HG03439 (cell line): Measurements from ENCODE around the gene USP47.
A peak's percentile ranks its signal among the peaks of the same experiment; 100 is the strongest.

Experiments
- ATAC-seq: cut with Tn5 transposase; IDR thresholded peaks from one replicate; pipeline ENCODE4 v1.9.1; 2021; ENCODE audit warnings: mild to moderate bottlenecking, moderate library complexity; ENCODE audit not compliant: unreplicated experiment

The USP47 gene

DNA sequence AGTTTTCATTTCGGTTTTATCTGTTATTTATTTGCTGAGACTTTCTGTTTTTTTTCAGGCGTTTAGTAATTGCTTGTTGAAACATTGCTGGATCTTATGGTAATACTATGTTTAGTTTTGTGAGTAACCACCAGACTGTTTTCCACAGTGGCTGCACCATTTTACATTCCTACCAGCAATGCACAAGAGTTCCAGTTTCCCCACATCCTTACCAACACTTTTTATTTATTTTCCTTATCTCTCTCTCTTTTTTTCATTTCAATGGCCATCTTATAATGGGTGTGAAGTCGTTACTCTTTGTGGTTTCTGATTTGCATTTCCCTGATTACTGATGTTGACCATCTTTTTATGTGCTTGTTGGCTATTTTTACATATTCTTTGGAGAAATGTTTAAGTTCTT is 23.7 kb downstream of the USP47 start:
- no peak for ATAC-seq

DNA sequence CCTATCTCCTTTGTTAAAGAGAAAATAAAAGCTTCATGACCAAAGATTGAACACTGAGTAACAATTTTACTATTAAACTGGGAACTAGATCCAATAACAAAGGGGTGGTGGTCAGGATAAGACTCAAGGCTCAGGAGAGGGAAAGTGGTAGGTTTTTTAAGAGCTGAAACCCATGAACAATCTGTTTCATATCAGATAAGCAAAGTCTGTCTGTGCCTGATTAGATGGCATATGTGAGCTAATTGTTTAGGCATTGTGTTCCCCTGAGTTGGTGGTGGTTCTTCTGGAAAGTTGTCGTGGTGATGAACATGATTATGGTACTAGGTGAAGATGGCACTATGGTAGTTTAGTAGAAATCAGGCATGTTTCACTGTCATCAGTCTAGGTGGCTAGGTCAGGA is 24.4 kb downstream of the USP47 start:
- ATAC-seq, result no peak

DNA sequence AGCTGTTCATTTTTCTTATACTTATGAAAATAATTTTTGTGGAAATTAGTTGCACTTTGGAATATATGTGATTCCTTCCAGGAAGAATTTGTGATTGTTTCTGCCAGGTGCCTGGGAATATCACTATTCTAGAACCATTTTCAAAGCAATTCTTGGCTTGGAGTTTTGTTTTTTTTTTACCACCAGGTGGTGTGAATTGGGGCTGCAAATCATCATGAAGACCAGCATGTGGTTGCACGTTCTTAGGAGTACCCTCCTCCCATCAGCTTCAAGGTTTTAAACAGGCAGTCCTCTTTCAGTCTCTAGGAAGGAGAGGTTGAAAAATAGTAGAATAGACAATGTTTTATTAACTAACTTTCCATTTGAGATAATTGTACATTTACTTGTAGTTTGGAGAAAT is 25.9 kb downstream of the USP47 start:
- no peak for ATAC-seq

DNA sequence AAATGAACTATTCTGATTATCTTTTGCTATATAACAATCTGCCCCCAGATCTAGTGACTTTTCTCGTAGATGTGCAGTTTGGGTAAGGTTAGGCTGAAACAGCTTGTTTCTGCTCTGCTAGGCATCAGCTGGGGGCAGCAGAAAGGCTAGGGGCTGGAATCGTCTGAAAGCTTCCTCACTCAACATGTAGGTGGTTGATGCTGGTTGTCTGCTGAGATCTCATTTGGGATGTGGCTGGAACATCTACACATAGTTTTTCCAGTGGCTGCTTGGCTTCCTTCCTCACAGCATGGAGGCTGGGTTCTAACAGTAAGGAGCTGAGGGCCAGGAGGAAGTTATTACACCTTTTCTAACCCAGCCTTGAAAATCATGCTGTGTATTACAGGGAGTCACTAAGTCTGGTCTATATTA is 30.2 kb downstream of the USP47 start:
- ATAC-seq, result no peak

DNA sequence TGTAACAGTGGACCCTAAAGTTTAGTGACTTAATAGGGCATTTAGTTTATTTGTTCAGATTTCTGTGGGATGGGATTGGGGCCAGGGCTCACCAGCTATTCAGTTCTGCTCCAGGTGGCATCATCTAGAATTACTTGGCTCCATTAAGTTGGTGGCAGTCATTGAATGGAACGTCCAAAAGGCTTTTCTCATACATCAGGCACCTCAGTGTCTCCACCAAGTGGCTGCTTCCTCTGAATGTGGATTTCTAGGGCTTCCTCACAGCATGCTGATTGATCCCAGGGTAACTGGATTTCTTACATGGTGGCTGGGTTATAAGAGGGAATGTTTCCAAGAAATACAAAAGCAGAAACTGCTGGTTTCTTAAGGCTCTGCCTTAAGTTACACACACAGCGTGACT is 34.7 kb downstream of the USP47 start:
- ATAC-seq, result no peak

DNA sequence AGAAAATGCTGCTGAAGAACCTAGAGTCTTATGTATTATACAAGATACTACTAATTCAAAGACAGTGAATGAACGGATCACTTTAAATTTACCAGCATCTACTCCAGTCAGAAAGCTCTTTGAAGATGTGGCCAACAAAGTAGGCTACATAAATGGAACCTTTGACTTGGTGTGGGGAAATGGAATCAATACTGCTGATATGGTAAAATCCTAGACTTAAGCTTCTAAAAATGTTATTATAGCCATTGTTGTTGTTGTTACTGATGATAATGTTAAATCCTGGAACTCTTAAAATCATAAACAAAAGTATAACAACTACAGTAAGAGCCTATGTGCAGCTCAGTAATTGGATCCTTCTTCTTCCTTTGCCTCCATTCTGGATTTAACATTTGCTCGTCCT is 38.4 kb downstream of the USP47 start:
- ATAC-seq, result no peak

DNA sequence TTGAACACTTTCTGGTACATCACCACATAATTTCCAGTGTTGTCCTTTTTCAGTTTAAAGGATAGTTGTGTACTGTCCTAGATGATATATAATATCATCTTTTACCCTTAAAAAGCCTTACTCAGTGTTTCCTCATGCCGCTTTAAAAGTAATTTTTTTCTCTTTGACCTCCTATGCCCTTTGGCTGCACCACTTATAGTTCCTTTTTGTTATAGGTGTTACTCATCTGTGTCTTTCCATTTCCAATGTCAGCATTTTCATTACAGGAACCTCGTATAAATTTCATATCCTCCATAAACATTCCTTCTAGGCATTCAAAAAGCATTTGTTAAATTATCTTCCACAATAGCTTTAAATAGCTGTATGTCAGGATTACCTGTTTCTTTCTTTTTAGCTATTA is 40.8 kb downstream of the USP47 start:
- no peak for ATAC-seq

DNA sequence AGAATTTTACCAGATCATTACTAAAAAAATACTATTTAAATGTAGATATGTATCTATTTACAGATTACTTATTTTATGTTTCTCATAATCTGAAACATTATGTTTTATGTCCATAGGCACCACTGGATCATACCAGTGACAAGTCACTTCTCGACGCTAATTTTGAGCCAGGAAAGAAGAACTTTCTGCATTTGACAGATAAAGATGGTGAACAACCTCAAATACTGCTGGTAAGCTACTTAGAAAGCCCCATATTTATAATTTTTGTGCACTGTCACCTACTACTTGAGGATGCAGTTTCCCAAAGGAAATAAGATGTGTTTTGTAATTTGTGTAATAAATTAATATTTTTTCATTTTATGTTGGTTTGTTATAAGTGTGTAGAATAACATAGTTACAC is 42.6 kb downstream of the USP47 start:
- ATAC-seq, result no peak

DNA sequence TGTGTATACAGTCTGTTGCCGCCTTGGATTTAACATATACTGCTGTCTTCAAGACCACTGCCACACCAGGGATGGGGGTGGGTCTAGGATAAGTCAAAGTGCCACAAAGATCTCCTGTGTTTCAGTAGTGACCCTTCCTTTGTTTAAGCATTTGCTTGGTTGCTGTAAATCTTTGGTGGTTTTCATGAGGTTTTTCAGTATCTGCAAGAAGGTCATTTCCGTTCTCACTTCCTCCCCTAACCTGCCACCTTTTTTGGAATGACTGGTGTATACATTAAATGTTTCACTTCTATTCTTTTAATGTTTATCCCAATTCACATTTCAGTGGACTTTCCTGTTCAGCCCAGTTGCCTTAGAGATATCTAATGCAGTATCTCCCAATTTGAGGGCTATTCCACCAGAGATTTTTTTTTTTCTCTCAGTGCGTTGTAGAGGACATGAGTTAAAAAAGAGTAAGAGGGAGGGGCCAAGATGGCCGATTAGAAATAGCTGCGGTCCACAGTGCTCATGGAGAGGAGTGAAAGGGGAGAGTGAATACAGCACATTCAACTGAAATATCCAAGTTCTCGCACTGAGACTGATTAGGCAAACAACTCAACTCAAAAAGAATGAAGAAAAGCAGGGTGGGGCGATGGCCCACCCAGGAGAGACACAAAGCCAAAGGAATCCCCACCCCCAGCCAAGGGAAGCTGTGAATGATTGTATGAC is 43.2 kb downstream of the USP47 start:
- peak; percentile 69 for ATAC-seq

DNA sequence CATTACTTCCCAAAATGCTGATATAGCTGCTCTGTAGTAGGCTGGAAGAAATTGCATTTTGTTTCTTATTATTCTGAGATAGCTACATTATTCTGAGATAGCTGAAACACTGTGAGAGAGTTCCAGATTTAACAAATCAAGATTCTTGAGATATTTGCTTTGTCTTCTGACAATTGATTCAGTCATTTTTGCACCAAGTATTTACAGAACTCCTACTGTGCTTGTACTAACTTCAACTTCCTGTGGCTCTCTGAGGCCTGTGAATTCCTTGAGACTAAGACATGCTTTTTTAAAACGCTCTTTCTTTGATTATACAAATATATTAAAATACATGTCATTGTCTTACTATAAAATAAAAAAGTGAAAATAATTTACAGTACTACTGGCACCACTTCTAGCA is 52.7 kb downstream of the USP47 start:
- no peak for ATAC-seq

DNA sequence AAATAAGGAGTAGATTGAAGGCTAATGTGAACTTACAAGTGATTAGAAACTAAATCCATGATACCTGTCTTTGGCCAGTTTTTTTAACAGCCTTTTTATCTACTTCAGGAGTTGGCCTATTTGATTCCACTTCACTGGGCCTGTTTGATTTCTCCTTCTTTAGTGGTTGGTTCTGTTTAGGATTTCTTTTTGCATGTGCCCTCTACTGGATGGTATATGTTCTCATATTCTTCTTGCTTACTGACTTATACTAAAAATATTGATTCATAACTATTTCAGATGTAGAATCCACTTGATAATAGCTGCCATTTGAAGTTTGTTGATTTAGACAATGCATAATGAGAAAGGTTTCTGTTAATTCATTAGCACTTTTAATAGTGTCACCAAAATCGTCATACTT is 53.9 kb downstream of the USP47 start:
- no peak for ATAC-seq

DNA sequence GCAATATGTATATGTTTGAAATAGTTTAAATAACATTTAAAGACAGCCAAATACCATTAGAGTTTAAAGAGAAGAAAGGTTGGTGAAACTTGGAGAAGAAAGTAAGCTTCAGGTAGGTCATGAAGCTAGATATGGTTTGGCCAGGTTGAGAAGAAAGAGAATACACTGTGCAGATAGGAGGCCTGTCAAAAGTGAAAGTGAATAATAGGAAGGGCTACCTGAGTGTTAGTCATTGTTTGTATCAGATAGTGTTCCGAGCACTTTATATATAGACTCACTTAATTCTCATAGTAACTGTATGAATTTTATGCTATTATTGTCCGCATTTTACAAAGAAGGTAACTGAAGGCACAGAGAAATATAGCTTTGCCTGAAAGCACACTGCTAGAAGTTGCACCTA is 56.9 kb downstream of the USP47 start:
- no peak for ATAC-seq

DNA sequence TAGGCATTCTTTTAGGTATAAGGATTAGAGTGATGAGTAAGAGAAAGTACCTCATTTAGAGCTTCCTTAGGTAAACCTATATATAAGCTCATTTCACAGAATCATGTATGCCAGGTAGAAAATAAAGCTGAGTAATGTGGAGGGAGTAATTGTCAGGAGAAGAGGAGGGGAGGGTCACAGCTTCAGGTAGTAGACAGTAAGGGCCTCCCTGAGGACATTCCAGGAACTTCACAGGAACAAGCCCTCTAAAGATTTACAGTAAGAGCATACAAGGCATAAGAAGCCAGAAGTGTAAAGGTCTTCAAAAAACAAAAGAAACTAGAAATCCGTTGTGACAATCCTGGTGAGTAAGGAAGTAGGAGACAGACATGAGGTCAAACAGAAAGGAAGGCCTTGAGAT is 57.6 kb downstream of the USP47 start:
- no peak for ATAC-seq

DNA sequence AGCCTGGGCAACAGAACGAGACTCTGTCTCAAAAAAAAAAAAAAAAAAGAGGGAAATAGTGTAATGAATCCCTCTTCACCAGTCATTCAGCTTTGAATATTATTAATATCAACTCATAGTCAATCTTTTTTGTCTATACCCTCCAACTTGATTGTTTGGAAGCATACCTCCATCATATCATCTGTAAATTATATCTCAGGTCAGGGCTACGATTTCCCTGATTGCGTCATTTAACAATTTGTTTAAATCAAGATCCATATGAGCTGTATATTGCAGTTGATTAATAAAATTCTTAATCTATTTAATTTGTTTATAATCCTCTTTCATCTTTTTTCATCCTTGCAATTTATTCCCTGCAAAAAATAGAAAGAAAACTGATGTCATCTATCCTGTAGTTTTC is 60.2 kb downstream of the USP47 start:
- ATAC-seq, result no peak

DNA sequence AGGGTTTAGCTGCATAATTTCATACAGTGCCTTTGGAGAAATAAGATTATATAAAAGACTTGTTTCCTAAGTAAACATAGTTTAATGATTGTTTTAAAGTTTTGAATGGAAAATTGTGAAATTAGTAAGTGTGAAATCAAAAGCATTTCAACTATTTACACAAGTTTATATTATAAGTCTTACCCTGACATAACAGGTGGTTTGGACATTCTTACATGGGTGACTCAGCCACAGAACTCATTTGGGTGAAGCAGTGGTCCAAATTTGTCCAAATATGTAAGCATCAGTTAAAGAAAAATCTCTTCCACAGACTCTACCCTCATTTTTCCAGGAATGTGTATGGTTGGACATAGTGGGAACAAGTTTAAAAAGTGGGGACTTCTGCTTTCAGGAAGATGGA is 68.0 kb downstream of the USP47 start:
- ATAC-seq, result no peak

DNA sequence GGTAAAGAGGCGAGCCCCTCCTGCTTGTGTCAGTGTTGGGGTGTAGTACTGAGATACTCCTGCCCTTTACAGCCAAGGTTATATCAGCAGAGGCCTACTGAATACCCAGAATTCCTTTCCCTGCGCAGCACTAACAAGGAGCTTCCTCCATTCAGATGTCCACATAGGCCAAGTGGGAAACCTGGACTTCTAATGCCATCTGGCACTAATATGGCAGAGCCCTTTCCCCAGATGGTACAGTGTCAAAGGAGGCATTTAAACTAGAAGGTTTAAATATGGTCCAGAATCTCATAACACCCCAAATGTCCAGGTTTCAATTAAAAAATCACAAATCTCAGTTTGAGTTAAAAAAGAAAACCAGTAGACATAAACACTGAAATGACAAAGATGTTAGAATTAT is 68.8 kb downstream of the USP47 start:
- ATAC-seq, result no peak

DNA sequence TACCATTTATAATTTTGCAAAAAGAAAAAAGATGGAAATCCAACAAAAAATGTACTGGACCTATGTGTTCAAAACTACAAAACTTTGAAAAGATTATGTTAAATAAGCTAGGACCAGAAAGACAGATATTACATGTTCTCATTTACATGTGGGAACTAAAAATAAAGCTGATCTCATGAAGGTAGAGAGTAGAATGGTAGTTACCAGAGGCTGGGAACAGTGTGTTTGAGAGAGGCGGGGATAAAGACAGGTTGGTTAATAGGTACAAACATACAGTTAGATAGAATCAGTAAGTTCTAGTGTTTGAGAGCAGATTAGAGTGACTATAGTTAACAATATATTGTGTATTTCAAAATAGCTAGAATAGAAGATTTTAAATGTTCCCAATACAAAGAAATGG is 71.6 kb downstream of the USP47 start:
- ATAC-seq, result no peak

DNA sequence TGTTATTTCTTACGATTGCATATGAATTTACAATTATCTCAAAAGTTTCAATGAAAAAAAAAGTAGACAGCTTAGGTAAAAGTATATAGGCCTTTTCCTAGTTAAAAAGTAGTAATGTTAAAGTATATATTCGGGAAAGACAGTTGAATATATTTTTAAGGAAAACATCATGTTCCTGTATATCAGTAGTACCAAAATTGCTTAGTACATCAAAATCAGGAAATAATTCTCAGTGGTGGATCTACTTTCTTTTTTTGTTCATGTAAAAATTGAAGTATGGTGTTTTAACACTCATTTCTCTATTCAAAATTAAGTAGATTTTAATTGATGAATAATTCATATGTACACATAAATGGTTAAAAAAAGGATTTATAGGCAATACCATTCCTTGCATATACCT is 73.9 kb downstream of the USP47 start:
- no peak for ATAC-seq

DNA sequence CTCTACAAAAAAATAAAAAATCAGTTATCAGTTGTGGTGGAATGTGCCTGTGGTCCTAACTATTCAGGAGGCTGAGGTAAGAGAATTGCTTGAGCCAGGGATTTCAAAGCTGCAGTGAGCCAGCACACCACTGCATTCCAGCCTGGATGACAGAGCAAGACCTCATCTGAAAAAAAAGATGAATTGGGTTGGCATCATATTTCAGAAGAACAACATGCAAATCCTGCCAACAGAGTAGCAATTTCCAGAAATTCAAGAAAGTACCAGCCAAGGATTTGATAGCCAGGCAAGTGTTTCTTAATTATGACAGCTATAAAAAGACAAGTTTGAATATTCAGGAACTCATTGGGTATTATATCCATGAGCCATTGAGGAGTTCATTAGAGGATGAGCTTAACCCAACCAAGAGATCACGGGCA is 75.2 kb downstream of the USP47 start:
- no peak for ATAC-seq

DNA sequence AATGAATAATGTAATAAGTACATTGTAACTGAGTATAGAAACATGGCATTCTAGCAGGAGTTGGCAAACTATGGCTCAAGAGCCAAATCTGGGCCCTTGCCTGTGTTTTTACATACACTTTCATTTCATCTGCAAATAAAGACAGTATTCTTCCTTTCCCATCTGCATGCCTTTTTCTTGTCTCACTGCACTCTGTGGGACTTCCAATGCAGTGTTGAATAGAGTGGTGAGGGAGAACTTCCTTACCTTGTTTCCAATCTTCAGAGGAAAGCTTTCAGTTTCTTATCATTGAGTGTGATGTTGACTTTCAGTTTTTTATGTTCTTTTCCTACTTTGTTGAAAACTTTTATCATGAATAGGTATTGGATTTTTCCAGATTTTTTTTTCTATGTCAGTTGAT is 82.1 kb downstream of the USP47 start:
- no peak for ATAC-seq

DNA sequence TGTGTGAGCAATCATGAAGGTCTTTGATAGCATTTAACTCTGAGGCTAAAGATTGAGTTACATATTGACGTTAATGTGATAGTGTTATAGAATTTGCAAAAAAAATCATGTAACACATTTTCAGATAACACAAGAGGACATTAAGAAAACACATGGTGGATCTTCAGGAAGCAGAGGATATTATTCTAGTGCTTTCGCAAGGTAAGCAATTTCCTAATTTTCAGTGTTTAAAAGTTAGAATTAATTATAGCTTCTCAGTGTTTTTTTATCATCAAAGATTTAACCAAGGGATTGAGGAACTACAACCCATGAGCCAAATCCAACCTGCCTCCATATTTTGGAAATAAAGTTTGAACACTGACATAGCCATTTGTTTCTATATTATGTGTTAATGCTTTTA is 88.1 kb downstream of the USP47 start:
- no peak for ATAC-seq

DNA sequence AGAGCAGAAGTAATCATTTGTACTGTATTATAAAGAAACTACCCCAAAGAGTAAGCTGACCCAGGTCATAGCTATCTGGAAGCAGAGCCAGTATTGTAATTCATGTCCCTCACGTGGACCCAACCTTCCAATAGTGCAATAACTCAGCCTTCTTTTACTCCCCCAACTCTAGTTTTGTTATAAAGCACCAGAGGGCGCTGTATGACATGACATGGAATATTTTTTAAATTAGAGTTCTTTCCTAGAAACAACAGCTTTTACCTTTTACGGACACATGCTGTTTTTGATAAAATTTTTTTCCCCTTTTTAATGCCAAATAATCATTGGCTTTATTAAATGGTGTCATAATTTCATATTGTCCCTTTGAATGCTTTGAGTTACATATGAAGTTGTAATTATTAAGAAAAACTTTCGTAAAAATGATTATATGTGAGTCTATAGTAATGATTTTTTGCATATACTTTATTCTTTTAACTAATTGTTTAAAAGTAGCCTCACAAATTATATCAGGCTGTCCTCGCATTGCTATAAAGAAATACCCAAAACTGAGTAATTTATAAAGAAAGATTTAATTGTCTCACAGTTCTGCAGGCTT is 89.8 kb downstream of the USP47 start:
- ATAC-seq, result no peak

DNA sequence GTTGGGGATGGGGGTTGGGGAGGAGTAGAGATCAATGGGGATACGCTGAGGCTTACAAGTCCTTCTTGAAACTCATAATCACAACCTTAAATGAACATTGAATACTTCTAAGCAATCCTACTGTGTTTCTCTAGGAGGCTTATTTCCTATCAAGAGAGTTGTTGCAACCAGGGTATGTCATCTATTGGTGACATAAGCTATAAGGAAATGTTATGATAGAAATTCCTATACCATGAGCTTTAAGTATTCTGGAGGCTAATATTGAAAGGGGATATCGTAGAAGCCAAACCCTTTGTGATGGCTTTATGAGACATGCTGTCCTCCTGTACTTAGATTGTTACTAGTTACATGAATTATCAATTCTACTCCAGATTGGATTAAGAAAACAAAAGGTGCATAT is 93.8 kb downstream of the USP47 start:
- ATAC-seq, result no peak
